Activated CD4-positive, alpha-beta T cell treated with anti-CD3 and anti-CD28 coated beads for 24 hours (primary cell): ENCODE results near the gene TXLNA.

ENCODE experiments used
- DNase-seq, 2 donors: peaks; one replicate each; pipeline ENCODE4 v3.0.0-alpha.2; 2020; ENCODE audit warnings: low read depth in 2 of 2

TXLNA gene

DNA sequence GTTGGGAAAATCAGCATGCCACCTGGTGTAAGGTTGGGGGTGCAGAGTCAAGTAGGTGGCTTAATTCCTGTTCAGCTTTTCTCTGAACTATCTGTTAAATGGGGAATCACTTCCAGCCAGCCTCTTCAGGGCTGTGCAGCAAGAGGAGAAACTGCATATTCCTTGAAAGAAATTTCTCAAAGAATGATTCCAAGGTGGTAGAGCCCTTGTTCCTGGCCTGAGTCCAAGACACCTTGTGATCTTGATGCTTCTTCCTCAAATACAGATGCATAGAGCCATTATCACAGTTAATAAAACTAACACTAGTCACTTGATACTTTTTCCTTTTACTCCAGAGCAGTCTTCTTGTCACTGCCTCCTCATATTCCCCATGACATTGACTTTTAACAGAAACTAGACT lies 5.2 kb downstream of the TXLNA start:
- no peak for DNase-seq

DNA sequence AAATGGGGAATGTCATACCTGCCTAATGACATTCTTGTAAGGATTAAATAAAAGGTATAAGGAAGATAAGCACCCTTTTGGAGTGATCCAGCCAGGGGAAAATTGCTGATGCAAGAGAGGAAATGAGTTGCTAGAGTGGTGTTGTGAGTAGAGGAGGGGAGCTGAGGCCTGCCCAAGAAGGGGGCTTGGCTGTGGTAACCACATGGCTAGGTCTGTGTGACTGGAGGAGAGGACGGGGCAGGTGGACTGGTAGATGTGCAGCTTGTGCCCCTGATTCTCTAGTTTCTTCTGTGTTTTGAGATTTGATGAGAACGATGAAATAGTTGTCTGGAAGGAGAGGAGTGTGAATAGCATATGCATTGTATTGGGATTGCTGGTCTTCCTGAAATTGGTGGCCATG lies 6.6 kb downstream of the TXLNA start:
- no peak for DNase-seq

DNA sequence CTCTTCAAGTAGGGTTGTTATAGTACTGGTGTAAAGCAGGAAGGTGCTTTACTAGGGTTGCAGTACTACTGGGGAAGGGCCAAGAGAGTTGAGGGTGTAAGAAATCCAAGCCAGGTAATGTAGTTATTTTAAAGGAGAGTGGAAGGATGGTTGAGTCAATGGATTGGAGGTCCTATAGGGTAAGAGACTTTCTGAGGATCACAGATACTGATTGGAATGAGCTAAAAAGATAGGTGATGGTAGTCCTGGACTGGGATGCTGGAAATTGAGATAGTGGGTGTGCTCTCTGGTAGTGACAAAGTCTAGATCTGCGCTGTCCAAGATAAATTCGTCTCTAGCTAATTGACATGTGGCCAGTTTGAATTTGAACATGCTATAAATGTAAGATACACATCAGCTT lies 7.0 kb downstream of the TXLNA start:
- DNase-seq: no peak

DNA sequence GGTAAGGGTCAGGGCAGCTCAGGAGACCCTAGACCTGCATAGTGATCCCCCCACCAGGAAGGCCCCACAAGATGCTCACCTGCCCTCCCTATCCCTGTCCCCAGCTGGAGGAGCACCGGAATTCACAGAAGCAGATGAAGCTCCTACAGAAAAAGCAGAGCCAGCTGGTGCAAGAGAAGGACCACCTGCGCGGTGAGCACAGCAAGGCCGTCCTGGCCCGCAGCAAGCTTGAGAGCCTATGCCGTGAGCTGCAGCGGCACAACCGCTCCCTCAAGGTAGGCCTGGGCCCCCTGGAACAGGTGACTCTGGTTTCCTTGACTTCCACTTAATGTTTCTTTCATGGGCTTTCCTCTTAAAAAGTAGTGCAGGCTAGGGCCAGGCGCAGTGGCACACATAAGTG lies 8.4 kb downstream of the TXLNA start:
- DNase-seq: no peak

DNA sequence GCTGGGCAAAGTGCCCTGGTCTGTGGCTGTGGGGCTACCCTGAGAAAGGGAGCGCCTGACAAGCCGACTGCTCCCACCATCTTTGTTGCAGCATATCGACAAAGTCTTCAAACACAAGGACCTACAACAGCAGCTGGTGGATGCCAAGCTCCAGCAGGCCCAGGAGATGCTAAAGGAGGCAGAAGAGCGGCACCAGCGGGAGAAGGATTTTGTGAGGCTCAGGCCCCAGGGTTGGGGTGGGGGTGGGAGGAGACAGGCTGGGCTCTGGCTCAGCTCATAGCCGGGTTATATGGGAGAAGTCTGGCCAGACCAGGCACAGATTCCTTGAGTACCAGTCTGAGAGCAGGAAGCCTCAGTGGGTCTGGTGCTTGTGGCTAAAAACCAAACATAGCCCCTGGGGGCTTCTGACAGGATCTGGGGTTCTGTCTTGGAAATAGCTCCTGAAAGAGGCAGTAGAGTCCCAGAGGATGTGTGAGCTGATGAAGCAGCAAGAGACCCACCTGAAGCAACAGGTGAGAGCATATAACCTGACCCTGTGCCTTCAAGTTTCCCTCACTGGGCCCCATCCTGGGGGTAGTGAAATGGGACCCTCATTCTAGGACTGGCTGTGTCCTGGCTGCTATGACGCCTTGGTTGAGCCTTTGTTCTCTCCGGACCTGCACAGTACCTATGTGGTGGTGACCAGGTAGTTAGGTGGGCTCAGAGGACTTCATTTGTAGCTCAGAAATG lies 12.9 kb downstream of the TXLNA start:
- DNase-seq: no peak

DNA sequence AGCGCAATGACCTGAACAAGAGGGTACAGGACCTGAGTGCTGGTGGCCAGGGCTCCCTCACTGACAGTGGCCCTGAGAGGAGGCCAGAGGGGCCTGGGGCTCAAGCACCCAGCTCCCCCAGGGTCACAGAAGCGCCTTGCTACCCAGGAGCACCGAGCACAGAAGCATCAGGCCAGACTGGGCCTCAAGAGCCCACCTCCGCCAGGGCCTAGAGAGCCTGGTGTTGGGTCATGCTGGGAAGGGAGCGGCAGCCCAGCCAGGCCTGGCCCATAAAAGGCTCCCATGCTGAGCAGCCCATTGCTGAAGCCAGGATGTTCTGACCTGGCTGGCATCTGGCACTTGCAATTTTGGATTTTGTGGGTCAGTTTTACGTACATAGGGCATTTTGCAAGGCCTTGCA lies 15.5 kb downstream of the TXLNA start:
- no peak for DNase-seq

DNA sequence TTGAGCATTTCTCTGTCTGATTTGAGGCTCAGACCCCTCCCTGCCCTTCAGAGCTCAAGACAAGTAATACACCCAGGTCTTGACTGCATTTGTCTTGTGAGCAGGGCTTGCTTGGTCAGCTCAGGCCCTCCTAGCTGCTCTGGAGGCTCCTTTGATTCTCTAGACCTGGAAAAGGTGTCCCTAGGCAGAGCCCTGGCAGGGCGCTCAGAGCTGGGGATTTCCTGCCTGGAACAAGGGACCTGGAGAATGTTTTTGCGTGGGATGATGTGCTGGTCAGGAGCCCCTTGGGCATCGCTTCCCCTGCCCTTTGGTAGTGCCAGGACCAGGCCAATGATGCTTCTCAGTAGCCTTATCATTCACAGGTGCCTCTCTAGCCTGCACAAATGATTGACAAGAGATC lies 16.1 kb downstream of the TXLNA start:
- DNase-seq: no peak

DNA sequence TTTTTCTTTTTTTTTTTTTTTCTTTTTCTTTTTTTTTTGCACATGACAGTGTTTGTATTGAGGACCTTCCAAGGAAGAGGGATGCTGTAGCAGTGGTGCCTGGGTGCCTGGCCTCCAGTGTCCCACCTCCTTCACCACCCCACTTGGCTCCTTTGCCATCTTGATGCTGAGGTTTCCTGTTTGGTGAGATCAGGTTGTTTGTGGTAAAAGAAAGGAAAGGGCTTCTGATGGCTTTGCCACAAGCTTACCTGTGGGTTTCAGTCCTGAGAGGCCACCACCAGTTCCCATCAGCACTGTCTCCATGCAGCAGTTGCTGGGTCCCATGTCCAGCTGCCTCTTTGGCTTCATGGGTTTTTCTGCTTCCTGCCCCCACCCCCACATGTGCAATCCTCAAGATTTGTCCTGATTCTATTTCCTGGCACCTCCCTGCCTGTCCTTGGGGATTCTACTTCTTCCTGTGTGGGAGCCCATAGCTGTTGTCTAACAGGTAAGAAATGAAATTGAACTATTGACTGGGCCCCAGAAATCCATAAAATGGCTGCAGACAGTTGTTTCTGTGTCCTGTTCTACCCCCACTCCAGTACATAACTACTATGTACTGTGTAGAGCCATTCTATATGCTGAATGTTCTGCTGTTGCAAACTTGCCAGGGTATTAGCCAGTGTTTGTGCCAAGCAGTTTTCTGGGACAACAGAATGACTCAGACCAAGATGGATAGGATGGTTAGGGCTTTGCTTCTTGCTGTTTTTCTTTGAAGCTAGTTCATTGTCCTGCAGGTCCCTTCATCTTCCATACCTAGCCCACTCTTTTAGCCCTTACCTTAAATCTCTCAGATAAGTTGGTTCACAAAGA lies 16.7 kb downstream of the TXLNA start:
- no peak for DNase-seq

DNA sequence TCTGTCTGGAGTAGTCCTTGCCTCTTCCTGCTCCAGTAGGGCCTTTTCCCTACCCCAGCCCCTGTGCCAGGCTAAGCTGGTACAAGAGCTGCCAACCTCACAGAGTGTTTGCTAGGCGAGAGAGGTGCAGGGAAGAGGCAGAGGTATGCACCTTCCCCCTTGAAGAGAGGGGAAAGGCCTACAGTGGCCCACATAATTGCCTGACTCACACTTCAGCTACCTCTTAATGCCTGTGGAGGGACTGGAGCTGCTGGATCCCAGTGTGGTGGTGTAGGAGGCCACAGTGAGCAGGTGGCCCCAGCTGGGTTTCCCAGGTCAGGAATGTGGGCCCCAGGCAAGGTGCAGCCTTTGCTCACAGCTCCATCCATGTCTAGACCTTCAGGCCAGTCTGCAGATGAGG lies 17.6 kb downstream of the TXLNA start:
- DNase-seq: no peak

DNA sequence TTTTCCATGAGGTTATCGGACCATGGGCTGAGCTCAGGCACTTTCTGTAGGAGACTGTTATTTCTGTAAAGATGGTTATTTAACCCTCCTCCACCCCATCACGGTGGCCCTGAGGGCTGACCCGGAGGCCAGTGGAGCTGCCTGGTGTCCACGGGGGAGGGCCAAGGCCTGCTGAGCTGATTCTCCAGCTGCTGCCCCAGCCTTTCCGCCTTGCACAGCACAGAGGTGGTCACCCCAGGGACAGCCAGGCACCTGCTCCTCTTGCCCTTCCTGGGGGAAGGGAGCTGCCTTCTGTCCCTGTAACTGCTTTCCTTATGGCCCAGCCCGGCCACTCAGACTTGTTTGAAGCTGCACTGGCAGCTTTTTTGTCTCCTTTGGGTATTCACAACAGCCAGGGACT lies 18.4 kb downstream of the TXLNA start:
- DNase-seq: no peak

DNA sequence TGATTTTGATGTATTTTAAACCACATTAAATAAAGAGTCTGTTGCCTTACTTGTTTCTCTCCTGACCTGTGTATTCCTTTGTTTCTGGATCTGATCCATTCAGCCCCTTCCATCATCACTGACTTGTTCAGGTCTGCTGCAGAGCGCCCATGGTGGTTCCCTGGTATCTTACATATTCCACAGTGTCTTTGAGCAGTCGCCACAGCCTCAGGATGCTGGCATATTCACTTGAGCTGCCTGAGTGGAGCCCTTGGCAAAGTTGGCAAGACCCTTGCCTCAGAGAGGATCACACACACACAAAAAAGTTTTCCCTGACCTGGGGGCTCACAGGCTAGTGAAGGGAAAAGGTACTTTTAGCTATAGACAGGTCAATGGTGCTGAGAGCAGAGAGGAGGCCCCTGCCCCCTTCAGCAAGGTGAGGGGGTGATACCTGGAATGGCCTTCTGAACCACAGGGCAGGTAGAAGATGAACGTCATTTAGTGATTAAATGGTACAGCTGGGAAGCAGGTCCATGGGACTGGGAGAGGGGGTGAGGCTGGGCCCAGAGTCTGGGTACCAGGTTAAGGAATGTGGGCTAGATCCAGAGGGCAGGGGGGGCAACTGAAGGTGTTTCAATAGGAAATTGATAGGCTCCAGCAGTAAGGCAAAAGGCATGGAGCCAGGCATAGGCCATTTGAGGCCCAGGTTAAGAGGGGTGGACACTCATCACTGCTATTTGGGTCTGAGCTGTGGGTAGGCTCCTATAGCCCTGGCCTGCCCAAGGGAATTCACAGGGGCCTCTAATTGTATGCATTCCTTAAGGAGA lies 19.0 kb downstream of the TXLNA start:
- no peak for DNase-seq

DNA sequence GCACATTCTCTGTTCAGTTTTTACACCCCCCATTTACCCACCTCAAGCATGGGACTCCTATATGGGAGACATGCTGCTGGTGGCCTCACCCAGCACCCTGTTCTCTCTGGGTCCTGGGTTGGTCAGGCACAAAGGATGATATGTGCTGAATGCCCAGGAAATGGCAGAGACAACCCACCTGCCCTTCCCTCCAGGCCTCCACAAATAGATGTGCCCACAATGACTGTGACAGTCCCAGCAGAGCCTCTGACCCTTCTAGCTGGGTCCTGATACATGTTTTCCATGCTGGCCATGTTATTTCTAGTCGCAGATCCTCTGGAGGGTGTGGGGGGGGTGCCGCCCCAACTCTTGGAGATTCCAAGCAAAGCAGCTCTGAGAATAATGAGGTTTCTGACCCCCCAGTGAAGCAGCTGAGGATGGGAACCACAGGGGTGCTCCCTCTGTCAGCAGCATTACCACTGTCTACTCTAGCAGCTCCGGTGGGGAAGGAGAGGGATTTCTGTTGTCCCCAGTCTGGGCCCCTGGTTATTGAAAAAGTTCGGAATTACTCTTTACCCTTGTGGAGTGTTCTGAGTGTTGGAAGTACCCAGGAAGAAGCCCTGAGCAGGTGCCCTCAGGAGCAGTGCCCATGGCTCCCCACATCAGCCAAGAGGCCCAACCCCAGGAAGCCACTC lies 19.7 kb downstream of the TXLNA start:
- no peak for DNase-seq

DNA sequence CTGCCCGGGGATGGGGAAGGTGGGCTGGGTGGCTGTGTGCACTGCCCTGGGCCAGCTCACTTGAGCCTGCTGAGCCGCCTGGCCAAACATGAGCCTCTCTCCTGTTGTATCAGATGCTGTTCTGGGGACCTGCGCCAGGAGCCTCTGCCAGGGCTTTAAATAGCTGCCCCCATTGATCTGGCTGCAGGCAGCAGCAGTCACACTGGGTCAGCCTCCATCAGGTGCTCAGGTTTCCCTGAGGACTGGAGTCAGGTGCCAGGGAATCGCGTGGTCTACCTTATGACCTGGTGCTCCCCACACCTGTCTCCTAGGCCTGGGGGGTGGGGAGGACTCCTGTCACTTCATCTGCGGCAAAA lies 20.2 kb downstream of the TXLNA start:
- no peak for DNase-seq

DNA sequence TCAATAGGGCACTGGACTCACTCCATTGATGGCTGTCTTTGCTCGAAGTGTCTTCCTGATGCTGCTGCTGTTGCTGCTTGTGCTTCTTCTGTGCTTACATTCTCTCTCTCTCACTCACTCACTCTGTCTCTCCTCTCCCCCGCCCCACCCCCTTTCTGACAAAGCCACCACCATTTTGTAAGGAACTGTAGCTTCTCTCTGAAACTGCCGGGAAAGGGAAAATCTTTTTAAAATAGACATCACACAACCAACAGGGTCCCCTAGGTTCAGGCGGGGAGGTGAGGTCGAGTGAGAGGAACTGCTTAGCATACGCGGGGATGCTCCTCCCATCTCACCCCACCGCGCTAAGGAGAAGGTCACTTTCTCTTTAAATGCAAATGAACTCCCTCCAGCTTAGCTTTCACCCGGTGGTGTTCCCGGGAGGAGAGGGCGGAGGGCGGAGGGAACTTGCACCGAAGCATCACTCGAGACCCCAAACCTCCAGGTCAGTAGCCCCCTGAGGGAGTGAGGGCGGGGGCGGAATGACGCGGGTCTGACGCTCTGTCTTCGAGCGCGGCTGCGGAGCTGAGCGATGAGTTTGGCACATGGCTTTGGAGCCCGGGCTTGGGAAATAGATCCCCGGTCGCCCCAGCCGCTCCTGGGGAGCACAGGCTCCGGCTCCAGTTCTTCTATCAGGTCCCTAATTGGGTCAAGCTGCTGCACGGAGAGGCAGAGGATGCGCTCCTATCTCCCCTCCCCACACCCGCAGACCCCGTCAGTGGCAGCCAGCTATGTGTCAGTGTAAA lies 20.9 kb downstream of the TXLNA start, which contains the start of gene CCDC28B:
TSS of gene CCDC28B (plus strand) at position 370 of the 785 bp plus-strand sequence. CDS start 1,341 bp downstream, outside the sequence.
- peak in 1 of 2 donors; percentile 29 for DNase-seq

DNA sequence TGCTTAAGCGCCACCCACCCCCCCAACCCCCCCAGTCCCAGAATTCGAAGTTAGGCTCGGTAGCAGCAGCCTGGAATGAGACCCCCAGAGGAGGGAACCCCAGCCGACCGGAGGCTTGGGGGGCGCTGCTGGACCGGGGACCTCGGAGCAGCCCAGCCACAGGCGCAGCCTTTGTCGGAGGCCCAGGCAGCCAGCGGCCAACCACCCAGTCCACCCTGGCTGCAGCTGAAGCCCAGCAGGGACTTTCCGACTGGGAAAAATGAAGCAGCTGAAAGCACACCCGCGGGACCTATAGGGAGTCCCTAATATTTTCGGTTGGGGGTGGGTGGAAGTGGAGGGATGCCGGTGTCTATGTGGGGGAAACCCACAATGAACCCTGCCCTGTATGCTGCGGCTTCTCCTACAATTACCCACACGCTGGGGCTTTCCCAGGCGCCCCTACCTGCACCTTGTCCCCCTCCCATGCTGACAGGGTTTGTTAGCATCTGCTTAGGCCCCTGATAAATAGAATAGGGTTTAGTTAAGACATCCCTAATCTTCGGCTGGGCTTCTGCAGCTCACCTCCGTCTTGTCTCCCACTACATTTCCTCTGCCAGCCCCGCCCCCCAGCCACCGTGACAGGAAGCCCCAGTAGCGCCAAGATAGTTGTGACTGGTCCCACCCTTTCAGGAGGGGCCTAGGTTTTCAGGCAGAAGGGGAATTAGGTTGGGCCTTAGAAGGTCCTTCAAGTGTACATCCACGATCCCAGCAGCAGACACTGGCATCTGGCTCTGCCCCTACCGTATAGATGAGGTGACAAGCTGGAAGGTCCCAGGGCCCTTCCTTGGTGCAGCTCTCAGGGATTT lies 21.8 kb downstream of the TXLNA start:
- peak; percentile 68 to 80 for DNase-seq

DNA sequence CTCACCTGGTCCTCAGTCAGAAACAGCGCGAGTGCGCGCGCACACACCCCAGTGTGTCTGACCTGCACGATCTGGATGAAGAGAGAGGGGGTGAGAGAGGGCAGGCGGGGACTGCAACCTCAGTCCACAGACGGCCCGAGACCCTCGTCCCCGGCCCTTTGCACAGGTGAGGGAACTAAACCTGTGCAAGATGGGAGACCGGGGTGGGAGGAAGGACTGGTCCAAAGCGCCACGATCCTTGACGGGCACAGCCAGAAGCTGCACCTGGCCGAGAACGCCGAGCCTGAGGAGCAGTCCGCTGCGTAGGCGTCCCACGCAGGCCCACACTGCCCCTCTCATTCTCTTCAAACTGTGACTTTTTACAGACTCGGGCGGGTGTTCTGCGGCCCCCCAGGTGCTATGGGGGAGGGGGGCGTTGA lies 25.5 kb downstream of the TXLNA start:
- DNase-seq: no peak

DNA sequence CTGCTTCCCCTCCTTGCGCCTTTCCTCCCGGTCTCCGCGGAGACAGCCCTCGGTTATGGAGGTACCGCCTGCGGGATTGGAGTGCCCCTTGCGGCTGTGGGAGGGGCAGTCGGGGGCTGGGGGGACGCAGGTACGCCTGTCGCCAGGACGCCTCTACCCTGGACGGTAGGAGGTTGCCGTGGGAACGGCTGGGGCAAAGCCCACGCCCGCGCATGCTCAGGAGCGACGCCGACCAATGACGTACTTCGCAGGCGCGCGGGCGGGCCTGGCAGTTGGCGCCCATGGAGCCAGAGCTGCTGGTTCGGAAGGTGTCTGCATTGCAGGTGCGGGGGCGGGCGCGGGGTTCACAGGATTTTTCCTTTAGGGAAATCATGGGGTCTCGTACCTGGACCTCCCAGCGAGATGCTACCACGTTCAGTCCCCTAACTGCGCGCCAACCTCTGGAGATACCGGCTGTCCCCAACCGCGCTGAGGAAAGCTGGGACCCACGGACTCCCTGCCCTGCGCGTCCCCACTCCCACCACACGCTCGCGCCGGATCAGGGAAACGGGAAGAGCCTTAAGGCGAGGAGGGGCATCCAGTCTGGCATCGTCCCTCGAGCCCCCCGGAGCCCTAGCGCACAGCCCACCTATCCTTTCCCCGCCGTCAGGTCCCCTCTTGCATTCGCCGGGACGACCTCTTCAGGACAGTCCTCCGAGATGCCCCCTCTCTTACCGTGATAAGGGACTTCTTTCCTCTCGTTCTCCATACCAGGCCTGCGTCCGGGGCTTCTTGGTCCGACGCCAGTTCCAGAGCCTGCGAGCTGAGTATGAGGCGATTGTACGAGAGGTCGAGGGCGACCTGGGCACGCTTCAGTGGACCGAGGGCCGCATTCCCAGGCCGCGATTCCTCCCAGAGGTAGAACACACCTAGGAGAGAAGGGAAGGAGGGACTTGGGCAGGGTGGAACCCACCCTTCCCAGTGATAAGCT lies 26.2 kb downstream of the TXLNA start, which contains the start of gene IQCC:
TSS of gene IQCC (plus strand) at position 271 of the 970 bp plus-strand sequence. CDS start at position 282, 11 bp downstream.
- peak; percentile 74 to 79 for DNase-seq

DNA sequence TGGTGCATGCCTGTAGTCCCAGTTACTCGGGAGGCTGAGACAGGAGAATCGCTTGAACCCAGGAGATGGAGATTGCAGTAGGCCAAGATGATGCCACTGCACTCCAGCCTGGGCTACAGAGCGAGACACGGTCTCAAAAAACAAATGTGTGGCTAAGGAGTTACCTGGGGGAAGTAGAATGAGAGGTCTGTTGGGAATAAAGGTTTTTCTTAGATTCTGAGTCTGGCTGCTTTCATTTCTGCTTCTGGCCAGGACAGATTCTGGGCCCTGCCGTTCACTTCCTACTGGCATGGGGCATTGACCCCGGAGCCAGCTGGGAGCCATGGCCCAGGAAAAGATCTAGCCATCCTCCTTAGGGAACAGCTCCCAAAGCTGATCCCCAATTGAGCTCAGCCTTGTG lies 29.0 kb downstream of the TXLNA start:
- no peak for DNase-seq

DNA sequence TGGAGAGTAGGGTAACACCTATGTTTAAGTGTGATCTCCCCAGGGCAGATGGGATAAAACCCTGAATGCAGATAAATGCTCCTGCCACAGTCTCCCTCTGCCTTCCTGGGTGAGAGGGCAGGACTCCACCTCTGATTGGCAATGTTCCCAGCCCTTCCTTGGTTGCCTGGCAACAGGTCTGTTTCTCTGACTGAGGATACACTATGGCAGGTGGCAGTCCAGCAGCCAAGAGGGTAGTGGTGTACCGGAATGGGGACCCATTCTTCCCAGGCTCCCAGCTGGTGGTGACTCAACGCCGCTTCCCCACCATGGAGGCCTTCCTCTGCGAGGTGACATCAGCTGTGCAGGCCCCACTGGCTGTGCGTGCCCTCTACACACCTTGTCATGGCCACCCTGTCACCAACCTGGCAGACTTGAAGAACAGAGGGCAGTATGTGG lies 29.4 kb downstream of the TXLNA start, which contains the start of gene DCDC2B:
TSS of gene DCDC2B (plus strand) at position 199 of the 438 bp plus-strand sequence. CDS start at position 204, 5 bp downstream.
- no peak for DNase-seq
